ENCODE data around the gene AOPEP. TPM values are rescaled to one million over a fixed set of nuclear protein-coding genes. Genes with fewer than 3 reads are reported as not detected.

The AOPEP gene
- total and polyA plus RNA-seq, 2 of the 13 experiments (the other 11 are each of a cell fraction or from before 2014, with no cell fraction given) = 22.2 to 41.6 TPM

DNA sequence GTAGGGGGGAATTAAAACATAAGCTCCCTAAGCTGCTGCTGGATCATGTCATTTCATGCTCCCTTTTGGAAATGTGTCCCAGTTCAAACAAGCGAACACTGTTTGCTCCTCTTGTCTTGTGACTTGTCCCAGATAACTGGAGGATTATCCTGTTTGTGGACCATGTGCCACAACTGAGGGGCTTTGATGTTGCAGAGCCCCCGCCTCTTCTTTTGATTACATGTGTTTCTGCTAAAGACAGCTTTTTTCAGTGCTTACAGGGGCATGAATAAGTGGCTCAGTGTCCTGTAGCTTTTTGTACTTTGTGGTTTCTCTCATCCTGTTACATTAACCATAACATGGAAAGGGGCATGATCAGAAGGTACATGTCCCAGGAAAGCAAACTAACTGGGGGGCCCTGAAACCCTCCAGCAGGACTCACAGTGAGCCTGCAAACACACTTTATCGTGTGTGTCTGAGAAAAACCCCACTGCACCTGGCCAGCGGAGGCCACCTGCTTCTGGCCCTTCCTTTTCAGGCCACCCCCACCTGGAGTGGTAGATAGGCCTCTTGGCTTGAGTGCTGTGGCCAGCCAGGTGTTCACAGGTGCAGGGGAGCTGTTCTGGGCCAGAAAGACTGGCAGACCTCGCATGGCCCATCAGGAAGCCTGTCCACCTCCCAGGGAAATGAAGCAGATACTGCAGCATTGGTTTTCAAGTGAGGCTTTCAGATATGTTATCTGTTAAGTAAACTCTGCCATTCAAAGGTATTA, 305.4 kb downstream of the AOPEP start (continued):
- TF ChIP-seq LCORL (IDR thresholded peaks at IDR 0.05) (no peak), LCORL (CRISPR knock-in tag; IDR thresholded peaks at IDR 0.05) (peak; percentile 65; the same call in 1 of the 2 replicates), TBX2 (CRISPR knock-in tag; IDR thresholded peaks at IDR 0.05; ENCODE audit: borderline replicate concordance) (peak; percentile 91), IKZF5 (CRISPR knock-in tag; IDR thresholded peaks at IDR 0.05) (peak; percentile 86; the same call in 1 of the 2 replicates), RNF2 (conservative IDR thresholded peaks at IDR 0.05; ENCODE audit: low read depth) (no peak), MATR3 (CRISPR knock-in tag; IDR thresholded peaks at IDR 0.05) (no peak), ZFP37 (CRISPR knock-in tag; IDR thresholded peaks at IDR 0.05; ENCODE audit: borderline replicate concordance) (no peak), ZNF652 (CRISPR knock-in tag; IDR thresholded peaks at IDR 0.05; ENCODE audit: borderline replicate concordance, low read depth) (no peak; the same call in 1 of the 2 replicates), ZBTB43 (CRISPR knock-in tag; conservative IDR thresholded peaks at IDR 0.05) (0 out of 2 replicates have a peak, but pooled peaks have one; percentile 54), RBM22 (optimal IDR thresholded peaks at IDR 0.05; ENCODE audit: low read length) (no peak), MEF2D (CRISPR knock-in tag; IDR thresholded peaks at IDR 0.05) (no peak), ZNF512B (CRISPR knock-in tag; IDR thresholded peaks at IDR 0.05; ENCODE audit: borderline replicate concordance) (no peak), GFI1 (CRISPR knock-in tag; IDR thresholded peaks at IDR 0.05; ENCODE audit: borderline replicate concordance) (peak; percentile 77), ZNF501 (CRISPR knock-in tag; IDR thresholded peaks at IDR 0.05) (peak; percentile 54; the same call in 1 of the 2 replicates), NFRKB (IDR thresholded peaks at IDR 0.05) (no peak), ZNF232 (CRISPR knock-in tag; IDR thresholded peaks at IDR 0.05; ENCODE audit: borderline replicate concordance) (no peak), MAFG (CRISPR knock-in tag; IDR thresholded peaks at IDR 0.05) (no peak), PRPF4 (IDR thresholded peaks at IDR 0.05; ENCODE audit: low read depth, low read length, poor library complexity, severe bottlenecking) (no peak), FOXP1 (IDR thresholded peaks at IDR 0.05) (peak; percentile 50; the same call in 1 of the 2 replicates), FOXP1 (CRISPR knock-in tag; IDR thresholded peaks at IDR 0.05) (peak; percentile 90), ZNF264 (CRISPR knock-in tag; IDR thresholded peaks at IDR 0.05) (0 out of 2 replicates have a peak, but pooled peaks have one; percentile 67)
- TF ChIP-seq, protein P1, sequence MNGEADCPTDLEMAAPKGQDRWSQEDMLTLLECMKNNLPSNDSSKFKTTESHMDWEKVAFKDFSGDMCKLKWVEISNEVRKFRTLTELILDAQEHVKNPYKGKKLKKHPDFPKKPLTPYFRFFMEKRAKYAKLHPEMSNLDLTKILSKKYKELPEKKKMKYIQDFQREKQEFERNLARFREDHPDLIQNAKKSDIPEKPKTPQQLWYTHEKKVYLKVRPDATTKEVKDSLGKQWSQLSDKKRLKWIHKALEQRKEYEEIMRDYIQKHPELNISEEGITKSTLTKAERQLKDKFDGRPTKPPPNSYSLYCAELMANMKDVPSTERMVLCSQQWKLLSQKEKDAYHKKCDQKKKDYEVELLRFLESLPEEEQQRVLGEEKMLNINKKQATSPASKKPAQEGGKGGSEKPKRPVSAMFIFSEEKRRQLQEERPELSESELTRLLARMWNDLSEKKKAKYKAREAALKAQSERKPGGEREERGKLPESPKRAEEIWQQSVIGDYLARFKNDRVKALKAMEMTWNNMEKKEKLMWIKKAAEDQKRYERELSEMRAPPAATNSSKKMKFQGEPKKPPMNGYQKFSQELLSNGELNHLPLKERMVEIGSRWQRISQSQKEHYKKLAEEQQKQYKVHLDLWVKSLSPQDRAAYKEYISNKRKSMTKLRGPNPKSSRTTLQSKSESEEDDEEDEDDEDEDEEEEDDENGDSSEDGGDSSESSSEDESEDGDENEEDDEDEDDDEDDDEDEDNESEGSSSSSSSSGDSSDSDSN (CRISPR knock-in tag; IDR thresholded peaks at IDR 0.05) = no peak
